Activated CD4-positive, alpha-beta T cell treated with anti-CD3 and anti-CD28 coated beads for 48 hours (primary cell): ENCODE data around the gene ZNF786.

Experiments used
- DNase-seq: peaks from one replicate; pipeline ENCODE4 v3.0.0-alpha.2; 2020

ZNF786 gene

GRCh38 chr7:149028346-149029109, 62.0 kb downstream of the ZNF786 start, which contains the start of gene PDIA4:
TSS of gene PDIA4 (minus strand) at chr7:149028505. CDS start at chr7:149028408, 97 bp downstream.
- DNase-seq, result peak; percentile 100

GRCh38 chr7:149027611-149028345, 62.7 kb downstream of the ZNF786 start:
- DNase-seq, result no peak

- no peak for DNase-seq
These were observed 63.5 kb downstream of the ZNF786 start for GRCh38 chr7:149027055-149027454.

- no peak for DNase-seq
These were observed 66.9 kb downstream of the ZNF786 start for GRCh38 chr7:149023662-149024061.

GRCh38 chr7:149022756-149023360, 67.7 kb downstream of the ZNF786 start:
- no peak for DNase-seq

- no peak for DNase-seq
These were observed 68.8 kb downstream of the ZNF786 start for GRCh38 chr7:149021725-149022062.

- DNase-seq, result no peak
These were observed 70.0 kb downstream of the ZNF786 start for GRCh38 chr7:149020483-149020882.
